ENCODE data around the gene ZDHHC9. TPM values are rescaled to one million over a fixed set of nuclear protein-coding genes. Genes with fewer than 3 reads are reported as not detected.

Gene ZDHHC9
- total and polyA plus RNA-seq, 8 donors: 4.1 to 23.9 (median 16.9) TPM

GRCh38 chrX:129804806-129805205, 38.9 kb downstream of the ZDHHC9 start:
- no peak for TF ChIP-seq CTCF (IDR thresholded peaks at IDR 0.05)
- no peak for DNase-seq
- intact Hi-C loops (cut with DNase I): no loop called here
- no peak overlapping the region for H3K4me3 ChIP-seq
- no peaks in the 10 kb centered on the region for H3K9me3 ChIP-seq
- FAIRE-seq: no peak
- no peaks in the 10 kb centered on the region for H3K4me1 ChIP-seq
- no peak for ATAC-seq
- H3K36me3 ChIP-seq: peaks cover 0 to 3% (median 0%) of the 10 kb centered on the region in 3 donors
- WGBS, 2 donors: 78 to 94% methylated on average over 4 of the region's 4 CpGs
- H3K27me3 ChIP-seq: no peaks in the 10 kb centered on the region
- H3K27ac ChIP-seq: no peak overlapping the region

- TF ChIP-seq CTCF (IDR thresholded peaks at IDR 0.05): no peak
- WGBS, 2 donors: 39 to 53% methylated on average over 1 of the region's 1 CpG
- intact Hi-C loops (cut with DNase I): no loop called here
- H3K4me3 ChIP-seq: no peak overlapping the region
- no peaks in the 10 kb centered on the region for H3K27me3 ChIP-seq
- no peaks in the 10 kb centered on the region for H3K4me1 ChIP-seq
- DNase-seq (no peak), FAIRE-seq (no peak), ATAC-seq (no peak)
- H3K27ac ChIP-seq: no peak overlapping the region
- peaks cover 0 to 3% (median 0%) of the 10 kb centered on the region in 3 donors for H3K36me3 ChIP-seq
- no peaks in the 10 kb centered on the region for H3K9me3 ChIP-seq
Observed at GRCh38 chrX:129802863-129803262, 40.8 kb downstream of the ZDHHC9 start.

GRCh38 chrX:129800186-129800585, 43.5 kb downstream of the ZDHHC9 start:
- no peak overlapping the region for H3K27ac ChIP-seq
- H3K36me3 ChIP-seq: no peaks in the 10 kb centered on the region
- 63 to 82% methylated on average over 4 of the region's 4 CpGs for WGBS, 2 donors
- intact Hi-C loops (cut with DNase I): no loop called here
- no peak for DNase-seq
- no peak for TF ChIP-seq CTCF (IDR thresholded peaks at IDR 0.05)
- no peaks in the 10 kb centered on the region for H3K9me3 ChIP-seq
- no peak for FAIRE-seq
- H3K4me1 ChIP-seq: no peaks in the 10 kb centered on the region
- H3K27me3 ChIP-seq: no peaks in the 10 kb centered on the region
- no peak for ATAC-seq
- no peak overlapping the region for H3K4me3 ChIP-seq

GRCh38 chrX:129798888-129799287, 44.8 kb downstream of the ZDHHC9 start:
- no peak for TF ChIP-seq CTCF (IDR thresholded peaks at IDR 0.05)
- Histone ChIP-seq H3K27ac (no peak overlapping the region), H3K4me3 (no peak overlapping the region), H3K4me1 (no peaks in the 10 kb centered on the region), H3K27me3 (no peaks in the 10 kb centered on the region), H3K36me3 (no peaks in the 10 kb centered on the region), H3K9me3 (no peaks in the 10 kb centered on the region)
- FAIRE-seq (no peak), ATAC-seq (no peak), DNase-seq (no peak)
- 77 to 91% methylated on average over 5 of the region's 5 CpGs for WGBS, 2 donors
- intact Hi-C loops (cut with DNase I): no loop called here

- intact Hi-C loops (cut with DNase I): no loop called here
- Histone ChIP-seq H3K27me3 (no peaks in the 10 kb centered on the region), H3K27ac (no peak overlapping the region), H3K4me3 (no peak overlapping the region), H3K9me3 (no peaks in the 10 kb centered on the region), H3K4me1 (no peaks in the 10 kb centered on the region), H3K36me3 (no peaks in the 10 kb centered on the region)
- ATAC-seq (no peak), FAIRE-seq (no peak), DNase-seq (no peak)
- WGBS, 2 donors: 93 to 96% methylated on average over 3 of the region's 3 CpGs
- no peak for TF ChIP-seq CTCF (IDR thresholded peaks at IDR 0.05)
Observed at GRCh38 chrX:129798456-129798855, 45.2 kb downstream of the ZDHHC9 start.
